Kidney (tissue), 14 donors: ENCODE results near the gene FBL. TPM values are rescaled to one million over a fixed set of nuclear protein-coding genes. Genes with fewer than 3 reads are reported as not detected.
A peak's percentile ranks its signal among the peaks of the same experiment; 100 is the strongest.
"Not testable (repeated sequence)": the region's sequence is repeated elsewhere in the genome, so short reads cannot be mapped to it uniquely, and the experiment has no call there.

Experiments used
- DNase-seq, 5 donors: peaks; one replicate each; pipeline ENCODE4 v3.0.0-alpha.2; 2013 to 2020
- FAIRE-seq: peaks from 2 replicates; lab custom pipeline; 2012; peaks lifted over from hg19 to GRCh38; lab: Jason Lieb, UNC
- H3K27ac ChIP-seq, 2 donors: one replicate each; pipeline ENCODE4 v1.7.0; 2013; ENCODE audit warnings: low read depth in 2 of 2, low read length in 2 of 2, inconsistent platforms in 1 of 2
- H3K27me3 ChIP-seq: one replicate; pipeline ENCODE4 v1.7.1; 2013; ENCODE audit warnings: low read length, inconsistent platforms; ENCODE audit not compliant: control insufficient read depth, insufficient read depth
- H3K36me3 ChIP-seq, 3 donors: one replicate each; pipeline versions ENCODE4 v1.7.0 to v1.7.1; 2013; ENCODE audit warnings: low read length in 3 of 3, control low read depth in 1 of 3, inconsistent platforms in 1 of 3; ENCODE audit not compliant: insufficient read depth in 3 of 3, control insufficient read depth in 2 of 3
- H3K4me1 ChIP-seq, 3 donors: one replicate each; pipeline versions ENCODE4 v1.7.0 to v1.7.1; 2013; ENCODE audit warnings: low read length in 3 of 3, inconsistent platforms in 1 of 3, low read depth in 1 of 3; ENCODE audit not compliant: control insufficient read depth in 2 of 3, insufficient read depth in 2 of 3
- H3K4me3 ChIP-seq, 3 donors: one replicate each; pipeline versions ENCODE4 v1.7.0 to v1.8.1; 2013; ENCODE audit warnings: low read length in 3 of 3, control low read depth in 1 of 3, inconsistent platforms in 1 of 3
- H3K9ac ChIP-seq, 3 donors: one replicate each; pipeline versions ENCODE4 v1.7.0 to v1.7.1; 2013; ENCODE audit warnings: low read length in 3 of 3, control low read depth in 1 of 3, inconsistent platforms in 1 of 3
- H3K9me3 ChIP-seq, 3 donors: one replicate each; pipeline versions ENCODE4 v1.7.0 to v1.7.1; 2013; ENCODE audit warnings: low read length in 3 of 3, control low read depth in 1 of 3, inconsistent platforms in 1 of 3; ENCODE audit not compliant: control insufficient read depth in 2 of 3, insufficient read depth in 1 of 3
- intact Hi-C: fragments of 100-400 bp; cut with DNase I; formaldehyde crosslinking; loops from one replicate; pipeline ENCODE4 v1.11.1; 2022
- polyA plus RNA-seq: library from polyadenylated mRNA; stranded (reverse); fragments of 350-450 nt; fragmentation: Illumina TruSeq; extraction: RNeasy Lipid Tissue Mini Kit (QIAGEN cat#74804); gene quantifications from one replicate; pipeline ENCODE4 v1.2.3, GENCODE V29; 2014; ENCODE audit warnings: low read depth, low replicate concordance; ENCODE audit not compliant: insufficient read depth
- total RNA-seq: library from RNA; stranded (reverse); fragmentation: NEBNext Ultra II Directional; extraction: Animal tissue kit (Norgen Biotek cat#: 25700); gene quantifications from one replicate; pipeline ENCODE4 v1.2.1, GENCODE V29; 2021
- TF ChIP-seq, protein P1 (sequence below): IDR thresholded peaks from 3 replicates; pipeline ENCODE4 v1.5.1; 2012; ENCODE audit warnings: mild to moderate bottlenecking, moderate library complexity, borderline replicate concordance; ENCODE audit not compliant: insufficient read depth; ENCODE audit errors: extremely low read depth
- donor health status: control.
- donor health status: control.
- donor health status: control.
- donor health status: control.
- donor health status: control.
- donor health status: DM: yes; HTN: yes; CAD: no.
- donor health status: Normal renal cell carcinoma (clear cell type).

The FBL gene
- total and polyA plus RNA-seq, 2 donors from 2014 or later = 155 to 165 TPM

DNA sequence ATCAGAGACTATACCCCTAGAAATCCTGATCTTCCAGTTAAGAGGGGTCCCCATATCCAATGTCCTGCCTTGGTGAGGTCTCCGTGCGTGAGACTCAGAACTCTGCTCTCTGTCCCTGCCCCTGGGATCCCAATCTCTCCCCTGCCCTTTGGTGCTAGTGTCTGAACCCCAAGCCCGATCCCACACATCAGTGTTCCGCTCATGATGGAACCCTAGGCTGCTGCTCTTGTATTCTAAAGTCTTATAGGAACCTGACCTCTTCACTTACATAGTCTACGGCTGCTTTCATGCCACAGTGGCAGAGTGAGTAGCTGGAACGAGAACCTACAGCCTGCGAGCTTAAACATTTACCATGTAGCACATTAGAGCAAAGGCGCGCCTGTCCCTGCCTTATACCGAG lies 36.5 kb upstream of the FBL start:
- H3K4me3 ChIP-seq, DNase-seq, H3K36me3 ChIP-seq, H3K27me3 ChIP-seq, intact Hi-C loops, H3K4me1 ChIP-seq, H3K9ac ChIP-seq, H3K27ac ChIP-seq, H3K9me3 ChIP-seq, FAIRE-seq: not testable (repeated sequence)

GRCh38 chr19:39881495-39882110 lies 35.4 kb upstream of the FBL start:
- H3K27me3 ChIP-seq, H3K36me3 ChIP-seq, FAIRE-seq, H3K9me3 ChIP-seq, H3K4me1 ChIP-seq, H3K4me3 ChIP-seq, intact Hi-C loops, H3K27ac ChIP-seq, H3K9ac ChIP-seq: not testable (repeated sequence)
- TF ChIP-seq, protein P1, sequence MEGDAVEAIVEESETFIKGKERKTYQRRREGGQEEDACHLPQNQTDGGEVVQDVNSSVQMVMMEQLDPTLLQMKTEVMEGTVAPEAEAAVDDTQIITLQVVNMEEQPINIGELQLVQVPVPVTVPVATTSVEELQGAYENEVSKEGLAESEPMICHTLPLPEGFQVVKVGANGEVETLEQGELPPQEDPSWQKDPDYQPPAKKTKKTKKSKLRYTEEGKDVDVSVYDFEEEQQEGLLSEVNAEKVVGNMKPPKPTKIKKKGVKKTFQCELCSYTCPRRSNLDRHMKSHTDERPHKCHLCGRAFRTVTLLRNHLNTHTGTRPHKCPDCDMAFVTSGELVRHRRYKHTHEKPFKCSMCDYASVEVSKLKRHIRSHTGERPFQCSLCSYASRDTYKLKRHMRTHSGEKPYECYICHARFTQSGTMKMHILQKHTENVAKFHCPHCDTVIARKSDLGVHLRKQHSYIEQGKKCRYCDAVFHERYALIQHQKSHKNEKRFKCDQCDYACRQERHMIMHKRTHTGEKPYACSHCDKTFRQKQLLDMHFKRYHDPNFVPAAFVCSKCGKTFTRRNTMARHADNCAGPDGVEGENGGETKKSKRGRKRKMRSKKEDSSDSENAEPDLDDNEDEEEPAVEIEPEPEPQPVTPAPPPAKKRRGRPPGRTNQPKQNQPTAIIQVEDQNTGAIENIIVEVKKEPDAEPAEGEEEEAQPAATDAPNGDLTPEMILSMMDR = peak; percentile 52
- DNase-seq = peak in 4 of 5 donors; percentile 50 to 79 (median 72)

DNA sequence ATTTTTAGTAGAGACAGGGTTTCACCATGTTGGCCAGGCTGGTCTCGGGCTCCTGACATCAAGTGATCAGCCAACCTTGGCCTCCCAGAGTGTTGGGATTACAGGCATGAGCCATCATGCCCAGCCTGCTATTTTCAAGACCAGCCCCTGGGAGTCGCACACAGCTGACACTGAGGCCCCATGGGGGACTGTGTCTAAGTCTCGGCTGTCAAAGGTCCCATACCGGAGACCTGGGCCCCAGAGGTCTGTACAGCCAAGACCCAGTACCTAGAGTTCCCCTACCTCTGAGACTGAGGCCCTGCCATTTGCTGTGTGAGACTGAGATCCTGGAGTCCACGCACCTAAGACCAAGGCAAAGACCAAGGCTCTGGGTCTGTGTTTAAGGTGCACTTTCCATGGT lies 34.1 kb upstream of the FBL start:
- H3K27me3 ChIP-seq, H3K27ac ChIP-seq, H3K36me3 ChIP-seq, intact Hi-C loops, H3K9ac ChIP-seq, FAIRE-seq, DNase-seq, H3K4me3 ChIP-seq, H3K9me3 ChIP-seq, H3K4me1 ChIP-seq: not testable (repeated sequence)

- FAIRE-seq, H3K9ac ChIP-seq, H3K9me3 ChIP-seq, DNase-seq, H3K27me3 ChIP-seq, H3K36me3 ChIP-seq, H3K27ac ChIP-seq, H3K4me1 ChIP-seq, intact Hi-C loops, H3K4me3 ChIP-seq: not testable (repeated sequence)
Observed at GRCh38 chr19:39879796-39880195, 33.6 kb upstream of the FBL start.

DNA sequence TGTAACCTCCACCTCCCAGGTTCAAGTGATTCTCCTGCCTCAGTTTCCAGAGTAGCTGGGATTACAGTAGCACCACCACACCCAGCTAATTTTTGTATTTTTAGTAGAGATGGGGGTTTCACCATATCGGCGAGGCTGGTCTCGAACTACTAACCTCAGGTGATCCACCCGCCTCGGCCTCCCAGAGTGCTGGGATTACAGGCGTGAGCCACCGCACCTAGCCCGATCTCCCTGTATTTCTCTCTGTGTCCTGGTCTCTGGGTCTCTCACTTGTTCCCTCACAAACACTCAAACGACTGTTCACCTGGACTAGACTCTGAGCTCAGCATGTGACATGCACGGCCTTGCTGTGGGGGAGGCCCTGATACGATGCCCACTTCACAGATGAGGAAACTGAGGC lies 32.7 kb upstream of the FBL start:
- DNase-seq, intact Hi-C loops, FAIRE-seq, H3K9me3 ChIP-seq, H3K27me3 ChIP-seq, H3K4me1 ChIP-seq, H3K36me3 ChIP-seq, H3K9ac ChIP-seq, H3K27ac ChIP-seq, H3K4me3 ChIP-seq: not testable (repeated sequence)
